Caco-2 (cell line): ENCODE results near the gene CD19. TPM values are rescaled to one million over a fixed set of nuclear protein-coding genes. Genes with fewer than 3 reads are reported as not detected.
"Not testable (repeated sequence)": the region's sequence is repeated elsewhere in the genome, so short reads cannot be mapped to it uniquely, and the experiment has no call there.

Experiments
- BruUV-seq: library from RNA; stranded (reverse); fragments of 400-500 nt; replicated peaks from 2 replicates; lab custom pipeline; 2021; lab: Mats Ljungman, UMichigan
- CTCF ChIA-PET: fragments of 300-600 bp; sonication (Branson Sonifier 250); formaldehyde crosslinking; loops from one replicate; lab custom pipeline; 2022; ENCODE audit warnings: antibody characterized with exemption; lab: Charles Lee
- POLR2A ChIA-PET: fragments of 300-600 bp; sonication (Branson Sonifier 250); formaldehyde crosslinking; loops from one replicate; lab custom pipeline; 2022; ENCODE audit warnings: antibody characterized with exemption; lab: Charles Lee
- DNase-seq, 2 experiments: peaks; one replicate each; pipeline versions ENCODE4 v3.0.0 to v3.0.0-alpha.2; 2020 to 2022
- H3K27me3 ChIP-seq: replicated peaks from 2 replicates; pipeline ENCODE4 v1.6.0; 2011; ENCODE audit warnings: low read length; ENCODE audit not compliant: control insufficient read depth, insufficient read depth
- H3K36me3 ChIP-seq: 2 replicates; pipeline ENCODE4 v1.5.1; 2011; ENCODE audit warnings: low read length; ENCODE audit not compliant: control insufficient read depth, insufficient read depth
- H3K4me1 ChIP-seq: fragments of 250-450 bp; sonication (Bioruptor Pico); 2 replicates; pipeline ENCODE4 v1.5.1; 2020; ENCODE audit warnings: mild to moderate bottlenecking
- H3K4me3 ChIP-seq: 2 replicates; pipeline ENCODE4 v1.5.1; 2011; ENCODE audit warnings: low read depth, mild to moderate bottlenecking, control low read depth, low read length
- H3K9me3 ChIP-seq: fragments of 250-450 bp; sonication (Bioruptor Pico); 2 replicates; pipeline ENCODE4 v1.5.1; 2020; ENCODE audit warnings: mild to moderate bottlenecking, moderate library complexity
- H3K27ac Mint-ChIP-seq: one replicate; pipeline ENCODE4 v1.8.0; 2022; ENCODE audit warnings: mixed read lengths; ENCODE audit not compliant: unreplicated experiment
- H3K27me3 Mint-ChIP-seq: one replicate; pipeline ENCODE4 v1.8.0; 2022; ENCODE audit warnings: mixed read lengths; ENCODE audit not compliant: insufficient read depth, unreplicated experiment
- H3K36me3 Mint-ChIP-seq: one replicate; pipeline ENCODE4 v1.8.0; 2022; ENCODE audit warnings: mild to moderate bottlenecking, mixed read lengths; ENCODE audit not compliant: insufficient read depth, unreplicated experiment
- H3K4me1 Mint-ChIP-seq: one replicate; pipeline ENCODE4 v1.8.0; 2022; ENCODE audit warnings: low read depth, mixed read lengths; ENCODE audit not compliant: unreplicated experiment
- H3K4me3 Mint-ChIP-seq: one replicate; pipeline ENCODE4 v1.8.0; 2022; ENCODE audit warnings: mild to moderate bottlenecking, moderate library complexity, mixed read lengths; ENCODE audit not compliant: unreplicated experiment
- H3K9me3 Mint-ChIP-seq: one replicate; pipeline ENCODE4 v1.8.0; 2022; ENCODE audit warnings: mixed read lengths; ENCODE audit not compliant: unreplicated experiment
- CTCF ChIP-seq, 2 experiments: fragments of 200-600 bp in 1 of 2; IDR thresholded peaks; 1 replicate in 1 of 2; 2 replicates in 1 of 2; pipeline versions ENCODE4 v1.5.1 to v1.8.0; 2011 to 2022; ENCODE audit warnings: antibody characterized with exemption in 1 of 2, control low read depth in 1 of 2, inconsistent platforms in 1 of 2, low read depth in 1 of 2, low read length in 1 of 2, mild to moderate bottlenecking in 1 of 2, moderate library complexity in 1 of 2; ENCODE audit not compliant: insufficient read depth in 1 of 2, severe bottlenecking in 1 of 2, unreplicated experiment in 1 of 2
- intact Hi-C: fragments of 100-400 bp; cut with micrococcal nuclease; formaldehyde crosslinking; loops from one replicate; pipeline ENCODE4 v1.10.0; 2022; ENCODE audit not compliant: unreplicated experiment
- total RNA-seq: library from RNA; stranded (reverse); gene quantifications from 2 replicates; pipeline ENCODE4 v1.2.3, GENCODE V29; 2022

Gene CD19
- total RNA-seq, 1 experiment from 2014 or later = not detected

GRCh38 chr16:28977703-28978662, 46.2 kb downstream of the CD19 start:
- ChIA-PET POLR2A (interaction anchor here (1.4 kb wide), 1 partner anchor 27 kb away, joined by 3 read pairs; the partner anchor contains the start of gene NFATC2IP), CTCF (interaction anchor here (0.6 to 0.8 kb wide), 4 partner anchors 9 to 494 kb away, joined by 3 to 6 read pairs (median 4); partner anchors contain the start of gene SGF29)
- no peak overlapping the region for H3K4me3 ChIP-seq
- intact Hi-C loops = no loop called here
- no peaks in the 10 kb centered on the region for H3K27me3 ChIP-seq
- 0 out of 2 replicates have a peak, but pooled peaks cover 6% of the 10 kb centered on the region for H3K4me1 ChIP-seq
- TF ChIP-seq CTCF (IDR thresholded peaks at IDR 0.05; ENCODE audit: insufficient read depth in 1 of 2, low read depth in 1 of 2, low read length in 1 of 2, severe bottlenecking in 1 of 2, unreplicated experiment in 1 of 2) = peak; percentile 59 to 73
- BruUV-seq = no TSS peak
- H3K4me1 Mint-ChIP-seq = peaks cover 13% of the 10 kb centered on the region
- DNase-seq = peak in 1 of 2 experiments; percentile 56
- H3K36me3 ChIP-seq = peaks cover 1% of the 10 kb centered on the region
- H3K4me3 Mint-ChIP-seq = no peak overlapping the region
- no peaks in the 10 kb centered on the region for H3K9me3 Mint-ChIP-seq
- no peaks in the 10 kb centered on the region for H3K9me3 ChIP-seq
- peaks cover 28% of the 10 kb centered on the region for H3K36me3 Mint-ChIP-seq
- H3K27ac Mint-ChIP-seq = no peak overlapping the region
- H3K27me3 Mint-ChIP-seq = no peaks in the 10 kb centered on the region

GRCh38 chr16:28980330-28980729, 48.6 kb downstream of the CD19 start:
- DNase-seq = peak in 1 of 2 experiments; percentile 12
- H3K27me3 ChIP-seq, H3K36me3 ChIP-seq, H3K4me3 Mint-ChIP-seq, BruUV-seq, H3K4me1 ChIP-seq, CTCF ChIA-PET, H3K4me3 ChIP-seq, intact Hi-C loops, POLR2A ChIA-PET, H3K27me3 Mint-ChIP-seq, H3K27ac Mint-ChIP-seq, H3K9me3 ChIP-seq, H3K9me3 Mint-ChIP-seq: not testable (repeated sequence)
- peaks cover 14% of the 10 kb centered on the region for H3K36me3 Mint-ChIP-seq
- H3K4me1 Mint-ChIP-seq = peaks cover 12% of the 10 kb centered on the region
- TF ChIP-seq CTCF (IDR thresholded peaks at IDR 0.05; ENCODE audit: insufficient read depth in 1 of 2, low read depth in 1 of 2, low read length in 1 of 2, severe bottlenecking in 1 of 2, unreplicated experiment in 1 of 2) = peak in 1 of 2 experiments; percentile 25

GRCh38 chr16:28980929-28981328, 49.2 kb downstream of the CD19 start:
- ChIA-PET POLR2A (no interaction called here), CTCF (interaction anchor here (0.6 kb wide), 1 partner anchor 61 kb away, joined by 3 read pairs; no protein-coding TSS in a partner anchor)
- Histone ChIP-seq H3K9me3 (no peaks in the 10 kb centered on the region), H3K4me3 (no peak overlapping the region), H3K27me3 (no peaks in the 10 kb centered on the region), H3K36me3 (peaks cover 1% of the 10 kb centered on the region), H3K4me1 (no peaks in the 10 kb centered on the region)
- intact Hi-C loops = no loop called here
- Mint-ChIP-seq H3K27ac (no peak overlapping the region), H3K9me3 (no peaks in the 10 kb centered on the region), H3K4me1 (peaks cover 7% of the 10 kb centered on the region), H3K36me3 (peaks cover 17% of the 10 kb centered on the region), H3K27me3 (no peaks in the 10 kb centered on the region), H3K4me3 (no peak overlapping the region)
- BruUV-seq = no TSS peak
- TF ChIP-seq CTCF (IDR thresholded peaks at IDR 0.05; ENCODE audit: insufficient read depth in 1 of 2, low read depth in 1 of 2, low read length in 1 of 2, severe bottlenecking in 1 of 2, unreplicated experiment in 1 of 2) = no peak
- no peak for DNase-seq
